HK-2 (cell line): ENCODE data around the gene HDGFL2.
A peak's percentile ranks its signal among the peaks of the same experiment; 100 is the strongest.

Source experiments
- DNase-seq: peaks from one replicate; pipeline ENCODE4 v3.0.0-alpha.2; 2018; ENCODE audit not compliant: unreplicated experiment

Gene HDGFL2

DNA sequence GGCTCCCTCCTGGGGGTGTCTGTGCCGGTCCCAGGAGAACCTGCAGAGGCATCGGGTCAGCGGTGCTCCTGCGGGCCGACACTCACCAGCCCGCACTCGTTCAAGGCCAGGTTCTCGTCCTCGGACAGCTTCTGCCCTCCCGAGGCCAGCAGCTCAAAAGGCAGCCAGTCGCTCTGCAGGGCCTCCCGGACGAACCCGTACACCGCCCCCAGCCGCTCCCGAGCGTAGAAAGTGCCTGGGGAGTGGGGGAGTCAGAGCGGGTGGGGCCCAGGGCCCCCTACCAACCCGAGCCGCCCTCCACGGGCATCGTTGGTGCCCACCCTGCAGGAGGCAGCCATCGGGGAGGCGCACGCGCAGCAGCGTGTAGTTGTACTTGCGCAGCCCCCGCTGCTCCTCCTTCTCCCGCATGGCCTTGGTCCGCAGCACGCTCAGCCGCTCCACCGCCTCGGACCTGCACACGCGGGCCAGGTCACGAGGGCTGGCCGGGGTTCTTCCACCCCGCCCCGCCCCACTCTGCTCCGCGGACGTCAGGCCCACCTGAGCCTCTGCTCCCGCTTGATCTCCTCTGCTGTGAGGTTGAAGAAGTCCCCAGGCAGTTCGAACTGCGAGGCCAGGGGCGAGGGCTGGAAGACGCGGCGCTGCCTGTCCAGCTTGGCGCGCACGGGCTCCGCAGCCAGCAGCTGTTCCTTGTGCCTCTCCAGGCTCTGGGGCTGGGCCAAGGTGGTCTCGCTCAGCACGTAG, 26.0 kb upstream of the HDGFL2 start:
- no peak for DNase-seq

DNA sequence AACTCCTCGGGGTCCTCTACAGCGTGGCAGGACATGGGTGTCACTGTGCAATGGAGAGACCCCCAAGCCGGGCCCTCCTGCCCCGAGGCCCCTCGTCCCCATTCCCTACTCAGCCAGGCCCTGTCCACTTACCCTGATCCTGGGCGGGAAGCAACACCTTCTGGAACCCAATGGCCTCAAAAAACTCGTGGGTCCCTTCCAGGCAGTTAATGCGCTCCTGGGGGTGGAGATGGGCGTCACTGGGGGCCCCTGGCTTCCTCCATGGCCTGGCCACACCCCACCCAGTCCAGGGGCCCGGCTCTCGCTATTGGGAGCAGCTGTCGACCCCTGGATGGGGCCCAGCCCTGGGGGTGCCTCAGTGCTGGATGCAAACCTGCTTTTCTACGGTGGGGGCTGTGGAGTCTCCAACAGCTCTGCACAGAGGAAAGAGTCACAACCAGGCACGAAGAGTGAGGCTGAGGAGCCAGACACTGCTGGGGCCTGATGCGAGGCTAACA, 25.3 kb upstream of the HDGFL2 start:
- DNase-seq: no peak

DNA sequence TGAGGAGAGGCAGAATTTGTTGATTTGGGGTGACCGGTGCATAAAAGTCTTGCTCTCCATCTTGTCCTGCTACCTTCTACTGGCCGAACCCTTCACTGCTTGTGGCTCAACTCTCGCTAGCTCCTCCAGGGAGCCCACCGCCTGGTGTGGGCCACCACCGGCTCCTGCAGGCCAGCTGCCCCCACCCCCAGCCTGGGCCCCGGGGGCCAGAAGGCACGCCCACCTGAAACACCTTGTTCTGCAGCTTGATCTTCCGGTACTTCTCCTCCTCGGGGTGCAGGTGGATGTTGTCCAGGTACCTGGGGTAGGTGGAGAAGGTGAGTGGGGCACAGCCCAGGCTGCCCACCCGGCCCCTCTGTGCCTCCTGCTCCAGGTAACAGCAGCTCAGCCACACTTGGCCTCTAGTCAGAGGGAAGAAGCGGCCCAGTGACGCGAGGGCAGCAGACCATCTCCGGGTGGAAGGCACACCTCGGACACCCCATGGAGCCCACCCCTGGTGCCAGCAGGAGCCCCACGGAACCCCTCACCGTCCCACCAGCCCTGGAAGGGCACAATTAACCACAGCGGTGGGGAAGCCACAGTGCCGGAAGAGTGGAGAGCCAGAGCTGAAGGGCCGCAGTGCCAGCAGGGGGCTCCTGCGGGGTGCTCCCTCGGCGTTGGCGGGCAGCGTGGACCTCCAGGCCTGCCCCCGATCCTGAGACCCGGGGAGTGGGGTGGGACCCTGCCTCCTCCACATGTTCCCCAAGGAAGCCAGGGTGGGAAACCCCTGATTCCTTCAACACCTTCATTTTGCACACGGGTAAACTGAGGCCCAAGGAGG, 24.6 kb upstream of the HDGFL2 start:
- DNase-seq: no peak

DNA sequence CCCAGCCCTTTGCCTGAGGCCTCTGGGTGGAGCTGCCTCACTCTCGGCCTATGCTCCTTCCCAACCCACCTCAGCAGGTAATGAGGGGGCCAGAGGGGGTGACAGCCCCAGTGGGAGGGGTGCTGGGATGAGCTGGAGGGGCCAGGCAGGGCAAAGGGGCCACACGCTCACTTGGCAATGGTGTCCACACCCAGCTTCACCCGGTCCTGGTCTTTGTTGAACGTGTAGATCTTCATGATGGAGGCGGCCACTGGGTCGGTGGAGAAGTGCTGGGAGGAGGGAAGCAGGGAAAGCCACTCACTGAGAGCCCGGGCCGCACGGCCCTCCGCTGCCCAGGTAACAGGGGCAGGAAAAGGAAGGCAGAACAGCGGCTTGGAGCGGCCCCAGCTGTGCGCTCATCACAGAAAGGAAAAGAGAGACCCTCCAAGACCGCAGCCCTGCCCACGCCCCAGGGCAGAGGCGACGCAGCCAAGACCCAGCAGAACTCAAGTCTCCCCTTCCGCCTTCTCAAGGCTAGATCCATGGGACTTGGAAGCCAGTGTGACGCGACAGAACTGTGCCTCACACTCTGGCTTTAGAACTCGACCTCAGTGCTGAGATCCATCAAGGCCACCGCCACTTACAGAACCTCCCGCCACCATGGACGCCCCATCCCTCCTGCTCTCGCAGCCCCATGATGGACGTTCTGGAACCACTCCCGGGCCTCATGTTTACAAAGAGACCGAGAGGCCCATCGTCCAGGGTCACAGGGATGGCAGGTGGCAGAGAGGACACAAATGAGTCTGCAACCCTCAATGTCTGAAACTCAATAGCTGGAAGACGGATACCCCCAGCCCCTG, 23.7 kb upstream of the HDGFL2 start:
- DNase-seq: no peak

DNA sequence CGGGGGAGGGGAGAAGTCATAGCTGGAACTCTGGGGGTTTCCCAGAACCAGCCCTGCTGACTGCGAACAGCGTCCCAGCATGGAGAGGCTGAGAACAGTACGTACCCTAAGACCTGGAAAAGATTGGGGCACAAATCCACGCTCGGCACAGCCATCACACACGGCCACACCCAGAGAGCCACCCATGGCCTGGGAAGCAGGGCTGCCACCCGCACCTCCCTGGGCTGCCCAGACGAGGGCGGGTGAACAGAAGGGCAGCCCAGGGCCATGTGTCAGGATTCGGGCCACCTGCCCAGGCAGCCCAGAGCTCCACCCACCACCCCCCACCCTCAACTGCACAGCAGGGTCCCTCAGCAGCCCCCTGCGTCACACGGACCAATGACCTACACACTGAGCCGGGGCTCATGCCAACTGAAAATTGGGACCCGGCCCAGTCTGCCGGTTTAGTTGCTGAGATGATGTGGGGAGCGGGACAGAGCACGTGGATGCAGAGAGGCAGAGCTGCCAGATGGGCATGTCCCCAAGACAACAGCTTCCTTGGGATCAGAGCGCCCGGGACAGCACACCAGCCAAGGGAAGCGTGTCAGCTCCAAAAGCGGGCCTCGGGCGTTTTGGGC, 23.0 kb upstream of the HDGFL2 start:
- DNase-seq: no peak

DNA sequence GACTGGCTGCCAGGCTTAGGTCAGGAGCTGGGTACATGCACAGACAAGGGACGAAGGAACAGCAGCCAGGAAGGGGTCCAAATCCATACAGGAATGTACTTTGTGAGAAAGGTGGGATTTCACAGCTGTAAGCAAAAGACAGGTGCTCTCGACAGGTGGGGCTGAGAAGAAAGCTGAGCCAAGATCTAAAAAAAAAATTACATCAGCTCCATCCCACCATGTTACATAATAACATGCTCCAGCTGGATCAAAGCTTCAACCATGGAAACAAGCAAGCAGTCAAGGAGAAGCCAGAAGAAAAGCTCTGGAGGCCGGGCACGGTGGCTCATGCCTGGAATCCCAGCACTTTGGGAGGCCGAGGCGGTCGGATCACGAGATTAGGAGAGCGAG, 22.5 kb upstream of the HDGFL2 start:
- DNase-seq: no peak

DNA sequence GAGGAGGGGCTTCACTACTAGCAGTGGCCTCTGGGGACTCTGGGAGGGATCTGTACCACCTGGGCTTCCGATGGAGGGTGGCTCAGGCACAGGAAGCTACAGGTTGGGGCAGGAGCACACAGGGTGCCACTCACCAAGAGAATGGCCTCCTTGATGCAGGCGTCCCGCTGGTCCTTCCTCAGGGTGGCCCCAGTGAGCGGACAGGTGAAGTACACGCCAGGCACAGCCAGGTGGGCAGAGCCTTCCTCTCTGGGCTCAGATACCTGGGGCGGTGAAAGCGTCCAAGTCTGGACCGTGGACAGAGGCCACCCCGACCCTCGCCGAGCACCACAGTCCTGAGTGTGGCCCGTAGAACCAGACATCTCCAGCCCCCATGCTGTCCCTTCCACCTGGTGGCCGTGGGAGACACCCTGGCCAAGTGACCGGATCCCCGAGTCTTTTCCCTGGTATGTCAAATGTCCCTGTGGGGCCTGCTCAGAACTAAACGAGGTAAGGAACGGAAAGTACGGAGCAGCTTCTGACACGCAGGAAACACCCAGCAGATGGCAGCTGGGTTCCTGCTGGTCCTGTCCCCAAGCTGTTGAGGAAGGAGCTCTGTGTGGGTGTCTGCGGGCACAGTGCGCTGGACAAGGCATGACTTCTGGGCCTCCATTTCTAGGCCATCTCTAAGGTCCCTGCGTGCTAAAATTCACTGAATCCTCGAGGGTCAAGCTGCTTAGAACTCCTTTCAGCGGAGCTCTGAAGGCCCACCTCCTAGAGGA, 19.7 kb upstream of the HDGFL2 start:
- no peak for DNase-seq

DNA sequence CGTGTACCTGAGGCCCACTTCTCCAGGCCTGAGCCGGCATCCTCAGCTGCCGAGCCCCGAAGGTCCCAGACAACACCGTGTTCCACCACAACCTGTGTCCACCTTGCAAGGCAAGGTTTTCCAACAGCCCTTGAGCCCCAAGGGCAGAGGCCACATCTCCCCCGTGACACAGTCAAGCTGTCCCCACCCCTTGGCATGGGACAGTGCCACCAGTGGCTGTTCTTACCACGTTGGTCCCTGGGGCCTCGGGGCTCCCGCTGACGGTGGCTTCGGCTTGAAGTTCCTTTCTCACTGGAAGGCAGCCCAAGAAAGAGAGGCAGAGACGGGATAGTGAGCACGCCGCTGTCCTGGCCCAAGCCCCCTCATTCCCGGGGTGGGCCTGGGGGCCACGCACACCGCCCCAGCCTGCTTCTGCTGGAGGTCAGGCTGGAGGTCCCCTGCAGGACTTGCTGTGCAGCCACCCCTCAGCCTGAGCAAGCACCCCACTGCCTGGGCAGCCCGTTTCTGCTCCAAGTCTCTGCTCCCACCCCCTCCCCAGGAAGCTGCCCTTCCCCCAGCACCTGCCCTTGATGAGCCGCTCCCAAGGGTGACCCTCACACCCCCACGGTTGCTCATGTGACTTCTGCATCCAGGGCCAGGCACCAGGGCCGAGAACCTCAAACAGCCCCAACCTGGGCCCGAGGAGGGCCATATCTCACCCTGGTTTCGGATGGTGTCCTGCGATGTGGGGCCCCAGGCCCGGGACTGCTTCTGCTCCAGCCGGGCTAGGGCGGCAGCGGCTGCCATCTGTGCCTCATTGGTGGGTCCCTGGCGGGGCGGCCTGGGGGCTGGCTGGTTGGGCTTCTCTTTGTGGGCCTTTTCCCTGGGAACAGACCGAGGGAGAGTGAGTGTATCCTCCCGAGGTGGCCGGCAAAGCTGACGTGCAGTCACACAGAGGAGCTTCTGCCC, 18.6 kb upstream of the HDGFL2 start:
- DNase-seq: no peak

DNA sequence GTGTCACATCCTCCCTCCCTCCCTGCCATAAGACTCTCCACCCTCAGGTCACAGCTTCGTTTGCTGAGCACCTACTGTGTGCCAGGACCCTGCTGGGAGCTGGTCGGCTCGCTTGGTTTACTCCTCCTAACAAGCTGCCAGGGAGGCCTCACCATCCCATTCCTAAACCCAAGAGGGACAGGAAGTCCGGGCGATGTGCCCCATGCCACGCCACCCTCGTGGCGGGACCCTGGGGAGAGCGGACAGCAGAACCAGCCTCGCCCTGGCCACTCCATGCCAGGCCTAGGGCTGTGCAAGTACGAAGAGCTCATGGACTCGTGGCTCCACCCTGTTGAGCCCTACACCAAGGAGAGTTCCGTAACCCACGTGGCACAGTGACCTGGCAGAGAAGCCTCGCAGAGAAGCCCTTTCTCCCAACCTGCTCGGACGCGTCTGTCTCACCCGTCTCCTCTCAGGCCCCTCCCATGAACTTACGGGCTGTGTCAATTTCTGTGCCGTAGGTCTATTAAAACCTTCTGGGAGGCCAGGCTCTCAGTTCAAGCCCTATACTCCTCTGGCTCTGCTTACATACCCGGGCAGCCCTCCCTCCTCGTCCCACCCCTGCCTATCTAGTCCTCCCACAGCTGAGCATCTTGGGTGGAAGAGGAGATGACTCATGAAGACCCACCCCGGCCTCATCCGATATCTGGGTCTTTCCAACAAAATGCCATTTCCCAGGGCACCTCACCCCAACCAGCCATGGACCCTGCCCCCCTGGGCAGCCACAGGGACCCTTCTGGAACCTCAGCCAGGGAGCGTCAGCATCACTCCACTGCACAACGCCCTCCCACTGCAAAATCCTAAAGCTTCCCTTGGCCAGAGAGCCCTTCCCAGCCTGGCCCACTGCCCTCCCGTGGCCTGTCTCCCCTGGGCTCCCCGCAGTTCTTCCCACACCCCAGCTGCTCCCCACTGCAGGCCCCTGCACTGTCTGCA, 17.1 kb upstream of the HDGFL2 start:
- DNase-seq: no peak

DNA sequence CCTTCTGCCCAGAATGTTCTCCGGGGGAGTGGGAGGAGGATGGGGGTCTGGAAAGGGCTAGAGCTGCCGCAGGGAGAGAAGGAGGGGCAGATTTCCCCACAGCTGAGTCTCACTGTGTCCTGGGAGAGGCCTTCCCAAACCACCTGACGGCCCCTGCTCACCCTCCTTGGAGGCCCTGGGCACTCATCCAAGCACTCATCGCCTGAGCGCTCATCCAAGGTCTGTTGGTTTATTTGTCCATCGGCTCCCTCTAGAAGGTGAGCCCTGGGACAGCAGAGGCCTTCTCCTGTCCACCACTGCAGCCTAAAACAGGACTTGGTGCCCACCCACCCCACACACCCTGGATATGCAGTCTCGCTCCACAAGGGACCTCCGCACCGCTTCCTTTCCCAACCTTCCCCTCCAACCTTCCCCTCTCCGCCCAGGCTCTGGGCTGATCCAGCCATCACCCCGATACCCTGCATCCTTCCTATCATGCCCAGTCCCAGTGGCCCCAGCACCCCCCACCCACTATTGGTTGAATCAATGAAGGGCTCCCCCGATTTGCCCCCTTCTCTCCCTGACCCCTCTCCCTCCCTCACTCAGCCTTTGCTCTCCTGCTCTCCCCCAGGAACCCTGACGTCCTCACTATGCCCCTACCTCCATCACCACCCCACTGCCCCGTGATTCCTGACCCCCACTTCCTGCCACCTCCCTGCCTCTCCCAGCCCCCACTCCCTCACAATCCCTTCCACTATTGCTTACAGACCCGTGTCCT, 16.2 kb upstream of the HDGFL2 start:
- DNase-seq: peak; percentile 90

DNA sequence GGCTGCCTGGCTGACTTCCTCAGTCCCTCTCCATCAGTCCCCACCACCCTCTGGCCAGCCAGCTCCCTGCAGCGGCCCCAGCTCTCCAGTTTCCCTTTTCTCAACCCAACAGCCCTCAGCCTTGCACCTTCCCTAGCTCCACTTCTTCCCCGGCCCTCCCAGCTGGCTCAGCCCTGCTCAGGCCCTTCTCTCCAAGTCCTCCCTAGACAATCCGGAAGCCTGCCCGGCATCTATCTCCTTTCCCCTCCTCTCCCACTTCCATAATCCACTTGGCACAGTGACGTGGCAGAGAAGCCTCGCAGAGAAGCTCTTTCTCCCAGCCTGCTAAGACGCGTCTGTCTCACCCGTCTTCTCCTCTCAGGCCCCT, 15.6 kb upstream of the HDGFL2 start:
- peak; percentile 71 for DNase-seq

DNA sequence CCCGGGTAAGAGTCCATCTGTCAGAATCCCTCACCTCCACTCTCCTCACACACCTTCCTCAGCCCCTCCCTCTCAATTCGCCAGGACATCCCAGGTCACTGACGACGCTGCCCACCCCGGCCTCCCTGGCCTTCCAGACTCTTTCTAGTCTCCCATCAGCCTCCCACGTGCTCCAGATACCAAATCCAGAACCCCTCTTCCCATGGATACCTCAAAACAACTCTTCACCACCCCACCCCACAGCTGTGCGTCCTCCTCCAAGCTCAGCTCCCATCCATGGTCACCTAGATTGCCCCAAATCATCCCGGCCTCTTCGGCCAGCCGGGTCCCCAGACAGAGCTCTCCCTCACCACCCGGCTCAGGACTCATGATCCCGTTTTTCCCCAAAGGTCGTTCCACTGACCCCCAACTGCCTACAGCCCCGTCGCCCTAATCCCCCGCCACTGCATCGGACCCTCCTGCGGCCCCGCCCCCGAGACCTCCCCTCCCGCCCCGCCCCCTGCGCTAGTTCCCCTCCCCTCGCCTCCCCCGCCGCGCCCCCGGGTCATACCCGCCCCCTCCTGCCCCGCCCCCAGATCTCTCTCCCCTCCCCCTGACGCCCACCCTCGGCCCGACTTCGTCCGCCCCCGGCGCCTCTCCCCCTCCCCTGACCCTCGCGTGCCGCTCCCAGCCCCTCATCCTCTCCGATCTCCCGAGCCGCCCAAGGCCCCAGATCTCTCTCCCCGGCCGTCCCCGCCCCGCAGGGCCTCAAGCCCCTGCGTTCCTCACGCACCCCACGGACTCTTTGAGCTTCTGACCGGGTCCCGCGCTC, 15.0 kb upstream of the HDGFL2 start:
- peak; percentile 62 for DNase-seq

DNA sequence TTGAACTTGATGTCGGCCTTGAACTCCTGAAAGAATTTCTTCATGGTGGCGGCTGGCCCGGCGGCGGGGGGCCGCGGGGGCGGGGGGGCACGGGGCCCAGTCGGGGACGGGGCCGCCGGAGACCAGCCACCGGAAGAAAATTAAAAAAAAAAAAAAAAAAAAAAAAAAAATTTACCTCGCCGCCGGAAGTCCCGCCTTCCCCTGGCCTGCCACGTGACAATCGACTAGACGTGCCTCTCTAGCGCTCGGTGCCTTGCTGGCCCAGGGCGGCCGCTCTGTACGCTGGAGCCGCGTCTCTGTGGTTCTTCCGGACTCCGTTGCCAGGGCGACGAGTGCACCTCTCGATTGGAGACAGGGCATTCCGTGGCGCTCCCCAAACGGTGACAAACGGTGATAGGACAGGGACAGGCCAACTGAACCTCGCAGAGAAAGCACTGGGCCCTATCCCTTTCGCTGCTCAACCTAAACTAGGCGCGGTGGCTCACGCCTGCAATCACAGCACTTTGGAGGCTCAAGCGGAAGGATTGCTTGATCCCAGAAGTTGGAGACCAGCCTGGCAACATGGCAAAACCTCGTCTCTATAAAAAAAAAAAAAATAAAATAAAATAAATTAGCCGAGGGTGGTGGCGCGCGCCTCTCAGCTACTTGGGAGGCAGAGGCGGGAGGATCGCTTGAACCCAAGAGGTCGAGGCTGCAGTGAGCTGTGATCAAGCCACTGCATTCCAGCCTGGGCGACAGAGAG, 14.3 kb upstream of the HDGFL2 start, which contains the start of gene UBXN6:
UBXN6 (minus strand) TSS at position 141 of the 742 bp plus-strand sequence; CDS start at position 44, 97 bp downstream.
- DNase-seq: peak; percentile 95

DNA sequence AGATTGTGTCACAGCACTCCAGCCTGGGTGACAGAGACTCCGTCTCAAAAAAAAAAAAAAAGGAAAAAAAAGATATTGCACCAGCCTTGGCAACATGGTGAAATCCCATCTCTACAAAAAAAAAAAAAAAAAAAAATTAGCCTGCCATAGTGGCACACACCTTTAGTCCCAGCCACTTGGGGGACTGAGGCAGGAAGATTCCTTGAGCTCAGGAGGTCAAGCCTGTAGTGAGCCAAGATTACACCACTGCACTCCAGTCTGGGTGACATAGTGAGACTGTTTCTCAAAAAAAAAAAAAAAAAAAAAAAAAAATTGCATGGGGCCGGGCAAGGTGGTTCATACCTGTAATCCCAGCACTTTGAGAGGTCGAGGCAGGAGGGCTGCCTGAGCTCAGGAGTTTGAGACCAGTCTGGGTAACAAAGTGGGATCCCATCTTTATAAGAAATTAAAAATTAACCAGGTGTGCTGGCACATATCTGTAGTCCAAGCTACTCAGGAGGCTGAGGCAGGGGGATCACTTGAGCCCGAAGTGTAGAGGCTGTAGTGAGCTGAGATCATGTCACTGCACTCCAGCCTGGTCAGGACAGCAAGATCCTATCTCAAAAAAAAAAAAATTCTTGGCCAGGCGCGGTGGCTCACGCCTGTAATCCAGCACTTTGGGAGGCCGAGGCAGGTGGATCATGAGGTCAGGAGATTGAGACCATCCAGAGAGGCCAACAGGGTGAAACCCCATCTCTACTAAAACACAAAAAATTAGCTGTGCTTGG, 7.1 kb upstream of the HDGFL2 start:
- no peak for DNase-seq

DNA sequence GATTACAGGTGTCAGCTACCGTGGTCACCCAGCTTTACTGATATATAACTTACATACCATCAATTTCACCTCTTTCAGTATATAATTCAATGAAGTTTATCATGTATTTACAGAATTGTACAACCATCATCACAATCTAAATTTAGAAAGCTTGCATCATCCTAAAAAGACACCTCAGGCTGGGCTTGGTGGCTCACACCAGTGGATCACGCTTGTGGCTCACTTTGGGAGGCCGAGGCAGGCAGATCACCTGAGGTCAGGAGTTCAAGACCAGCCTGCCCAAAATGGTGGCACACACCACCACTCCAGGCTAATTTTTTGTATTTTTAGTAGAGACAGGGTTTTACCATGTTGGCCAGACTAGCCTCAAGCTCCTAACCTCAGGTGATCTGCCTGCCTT, 4.3 kb upstream of the HDGFL2 start:
- no peak for DNase-seq
